ENCODE results near the gene LRMDA. TPM values are rescaled to one million over a fixed set of nuclear protein-coding genes. Genes with fewer than 3 reads are reported as not detected.
A peak's percentile ranks its signal among the peaks of the same experiment; 100 is the strongest.

The LRMDA gene
- total RNA-seq, 4 donors from 2014 or later: 1.5 to 15.7 (median 4.6) TPM

GRCh38 chr10:76085817-76086167, 654.4 kb downstream of the LRMDA start:
- DNase-seq: no peak
- Histone ChIP-seq H3K9me3 (no peaks in the 10 kb centered on the region), H3K27me3 (no peaks in the 10 kb centered on the region), H3K36me3 (no peaks in the 10 kb centered on the region), H3K27ac (peak overlapping the region; percentile 67 to 70), H3K4me3 (no peak overlapping the region), H3K4me1 (peaks cover 0 to 5% of the 10 kb centered on the region in 2 donors)
- TF ChIP-seq CTCF (IDR thresholded peaks at IDR 0.05) (no peak), POLR2A (IDR thresholded peaks at IDR 0.05) (no peak)
- intact Hi-C loops (cut with DNase I; ENCODE audit: low total_unique reads): loop anchor here (5.0 kb wide), 1 partner anchor 688 kb away; no protein-coding TSS in a partner anchor

GRCh38 chr10:76086170-76086760, 654.8 kb downstream of the LRMDA start:
- H3K27ac ChIP-seq: peak overlapping the region; percentile 67 to 70
- no peak overlapping the region for H3K4me3 ChIP-seq
- intact Hi-C loops (cut with DNase I; ENCODE audit: low total_unique reads): loop anchor here (5.0 kb wide), 1 partner anchor 689 kb away; no protein-coding TSS in a partner anchor
- DNase-seq: no peak
- no peaks in the 10 kb centered on the region for H3K27me3 ChIP-seq
- TF ChIP-seq POLR2A (IDR thresholded peaks at IDR 0.05): no peak
- no peak for TF ChIP-seq CTCF (IDR thresholded peaks at IDR 0.05)
- H3K36me3 ChIP-seq: no peaks in the 10 kb centered on the region
- H3K4me1 ChIP-seq: peaks cover 0 to 5% of the 10 kb centered on the region in 2 donors
- H3K9me3 ChIP-seq: no peaks in the 10 kb centered on the region

GRCh38 chr10:76086761-76087639, 655.6 kb downstream of the LRMDA start:
- intact Hi-C loops (cut with DNase I; ENCODE audit: low total_unique reads): loop anchor here (5.0 kb wide), 1 partner anchor 690 kb away; no protein-coding TSS in a partner anchor
- Histone ChIP-seq H3K4me3 (no peak overlapping the region), H3K4me1 (peaks cover 0 to 5% of the 10 kb centered on the region in 2 donors), H3K27ac (peak overlapping the region; percentile 67 to 70), H3K27me3 (no peaks in the 10 kb centered on the region), H3K9me3 (no peaks in the 10 kb centered on the region), H3K36me3 (no peaks in the 10 kb centered on the region)
- TF ChIP-seq CTCF (IDR thresholded peaks at IDR 0.05): peak; percentile 55 to 81 (median 69)
- TF ChIP-seq POLR2A (IDR thresholded peaks at IDR 0.05): no peak
- peak; percentile 87 to 91 for DNase-seq

- DNase-seq: no peak
- H3K27ac ChIP-seq: peak overlapping the region in 1 of 2 donors; percentile 53
- no peaks in the 10 kb centered on the region for H3K9me3 ChIP-seq
- H3K4me3 ChIP-seq: no peak overlapping the region
- H3K36me3 ChIP-seq: no peaks in the 10 kb centered on the region
- intact Hi-C loops (cut with DNase I; ENCODE audit: low total_unique reads): loop anchor here (5.0 kb wide), 1 partner anchor 691 kb away; no protein-coding TSS in a partner anchor
- peaks cover 0 to 5% of the 10 kb centered on the region in 2 donors for H3K4me1 ChIP-seq
- no peaks in the 10 kb centered on the region for H3K27me3 ChIP-seq
- TF ChIP-seq POLR2A (IDR thresholded peaks at IDR 0.05) (no peak), CTCF (IDR thresholded peaks at IDR 0.05) (no peak)
These were observed 656.6 kb downstream of the LRMDA start for GRCh38 chr10:76088008-76088407.

GRCh38 chr10:76088980-76089379, 657.6 kb downstream of the LRMDA start:
- H3K4me3 ChIP-seq: no peak overlapping the region
- no peaks in the 10 kb centered on the region for H3K36me3 ChIP-seq
- intact Hi-C loops (cut with DNase I; ENCODE audit: low total_unique reads): loop anchor here (5.0 kb wide), 1 partner anchor 692 kb away; no protein-coding TSS in a partner anchor
- peaks cover 0 to 5% of the 10 kb centered on the region in 2 donors for H3K4me1 ChIP-seq
- H3K9me3 ChIP-seq: no peaks in the 10 kb centered on the region
- no peak for TF ChIP-seq POLR2A (IDR thresholded peaks at IDR 0.05)
- TF ChIP-seq CTCF (IDR thresholded peaks at IDR 0.05): no peak
- no peaks in the 10 kb centered on the region for H3K27me3 ChIP-seq
- H3K27ac ChIP-seq: no peak overlapping the region
- DNase-seq: no peak
